GM18499 (cell line): ENCODE measurements around the gene MTMR2.

ENCODE experiments used
- ATAC-seq: cut with Tn5 transposase; IDR thresholded peaks from one replicate; pipeline ENCODE4 v1.9.1; 2021; ENCODE audit warnings: moderate number of reproducible peaks; ENCODE audit not compliant: insufficient read depth, unreplicated experiment

The MTMR2 gene

GRCh38 chr11:95919514-95919913 lies 4.4 kb downstream of the MTMR2 start:
- no peak for ATAC-seq

- no peak for ATAC-seq
These were observed 5.2 kb downstream of the MTMR2 start for GRCh38 chr11:95918720-95919119.

GRCh38 chr11:95918056-95918455 lies 5.9 kb downstream of the MTMR2 start:
- no peak for ATAC-seq

- no peak for ATAC-seq
These were observed 6.5 kb downstream of the MTMR2 start for GRCh38 chr11:95917193-95918036.

GRCh38 chr11:95916049-95916448 lies 7.9 kb downstream of the MTMR2 start:
- no peak for ATAC-seq

- no peak for ATAC-seq
These were observed 8.9 kb downstream of the MTMR2 start for GRCh38 chr11:95915051-95915450.

- no peak for ATAC-seq
These were observed 9.9 kb downstream of the MTMR2 start for GRCh38 chr11:95913830-95914615.

- ATAC-seq = no peak
These were observed 10.9 kb downstream of the MTMR2 start for GRCh38 chr11:95912902-95913560.

- no peak for ATAC-seq
These were observed 12.5 kb downstream of the MTMR2 start for GRCh38 chr11:95911369-95911759.

GRCh38 chr11:95910638-95911368 lies 13.1 kb downstream of the MTMR2 start:
- no peak for ATAC-seq

GRCh38 chr11:95908826-95909225 lies 15.1 kb downstream of the MTMR2 start:
- ATAC-seq = no peak

- no peak for ATAC-seq
These were observed 16.4 kb downstream of the MTMR2 start for GRCh38 chr11:95907476-95907875.

GRCh38 chr11:95904009-95904650 lies 19.8 kb downstream of the MTMR2 start:
- ATAC-seq = no peak

- ATAC-seq = no peak
These were observed 25.1 kb downstream of the MTMR2 start for GRCh38 chr11:95898782-95899181.

GRCh38 chr11:95897731-95898130 lies 26.2 kb downstream of the MTMR2 start:
- no peak for ATAC-seq

- no peak for ATAC-seq
These were observed 28.1 kb downstream of the MTMR2 start for GRCh38 chr11:95895815-95896214.

GRCh38 chr11:95892892-95893570 lies 30.9 kb downstream of the MTMR2 start:
- ATAC-seq = no peak

- ATAC-seq = no peak
These were observed 31.4 kb downstream of the MTMR2 start for GRCh38 chr11:95892492-95892891.

- no peak for ATAC-seq
These were observed 32.3 kb downstream of the MTMR2 start for GRCh38 chr11:95891423-95892170.
